Mammary epithelial cell (primary cell): ENCODE results near the gene HIP1R.

Experiments used
- CTCF ChIP-seq, 2 donors: IDR thresholded peaks in 1 of 2; conservative IDR thresholded peaks in 1 of 2; 2 replicates each; pipeline ENCODE4 v1.5.1; 2011 to 2012; ENCODE audit warnings: inconsistent platforms in 2 of 2, low read length in 2 of 2, mild to moderate bottlenecking in 2 of 2, control low read depth in 1 of 2, low read depth in 1 of 2; ENCODE audit not compliant: insufficient read depth in 1 of 2; ENCODE audit errors: extremely low read depth in 1 of 2
- EZH2 ChIP-seq: IDR thresholded peaks from 2 replicates; pipeline ENCODE4 v1.6.1; 2012; ENCODE audit warnings: low read length, inconsistent platforms, borderline replicate concordance

- TF ChIP-seq CTCF (conservative IDR thresholded peaks at IDR 0.05 in 1 of 2, IDR thresholded peaks at IDR 0.05 in 1 of 2; ENCODE audit: extremely low read depth in 1 of 2, insufficient read depth in 1 of 2, low read depth in 1 of 2, low read length in 2 of 2): no peak
- no peak for TF ChIP-seq EZH2
Observed at GRCh38 chr12:122902854-122903692, 67.8 kb downstream of the HIP1R start.
